ENCODE results near the gene TFG.

TFG gene

DNA sequence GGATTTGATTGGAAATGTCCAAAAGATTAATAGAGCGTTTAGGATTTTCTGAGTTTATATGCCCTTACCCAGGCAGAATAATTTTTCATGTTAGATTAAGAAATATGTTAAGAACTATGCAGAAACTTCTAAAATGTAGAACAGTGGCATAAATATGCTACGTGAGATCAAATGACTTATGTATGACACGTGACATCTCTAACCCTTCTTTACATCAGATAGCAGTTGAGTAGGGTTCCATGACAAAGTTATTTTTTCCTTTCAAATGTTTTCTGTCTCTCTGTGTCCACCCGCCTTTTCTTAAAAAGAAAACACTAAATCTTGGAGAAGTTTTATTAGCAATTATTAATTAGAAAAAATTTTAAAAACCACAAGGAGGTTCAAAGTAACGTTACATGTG, 8.6 kb upstream of the TFG start:
- Histone ChIP-seq H3K36me3 (ENCODE audit: control insufficient read depth, insufficient read depth, low read length) (no peaks in the 10 kb centered on the region), H3K9me3 (ENCODE audit: control insufficient read depth, low read length) (no peaks in the 10 kb centered on the region), H3K79me2 (no peaks in the 10 kb centered on the region)

DNA sequence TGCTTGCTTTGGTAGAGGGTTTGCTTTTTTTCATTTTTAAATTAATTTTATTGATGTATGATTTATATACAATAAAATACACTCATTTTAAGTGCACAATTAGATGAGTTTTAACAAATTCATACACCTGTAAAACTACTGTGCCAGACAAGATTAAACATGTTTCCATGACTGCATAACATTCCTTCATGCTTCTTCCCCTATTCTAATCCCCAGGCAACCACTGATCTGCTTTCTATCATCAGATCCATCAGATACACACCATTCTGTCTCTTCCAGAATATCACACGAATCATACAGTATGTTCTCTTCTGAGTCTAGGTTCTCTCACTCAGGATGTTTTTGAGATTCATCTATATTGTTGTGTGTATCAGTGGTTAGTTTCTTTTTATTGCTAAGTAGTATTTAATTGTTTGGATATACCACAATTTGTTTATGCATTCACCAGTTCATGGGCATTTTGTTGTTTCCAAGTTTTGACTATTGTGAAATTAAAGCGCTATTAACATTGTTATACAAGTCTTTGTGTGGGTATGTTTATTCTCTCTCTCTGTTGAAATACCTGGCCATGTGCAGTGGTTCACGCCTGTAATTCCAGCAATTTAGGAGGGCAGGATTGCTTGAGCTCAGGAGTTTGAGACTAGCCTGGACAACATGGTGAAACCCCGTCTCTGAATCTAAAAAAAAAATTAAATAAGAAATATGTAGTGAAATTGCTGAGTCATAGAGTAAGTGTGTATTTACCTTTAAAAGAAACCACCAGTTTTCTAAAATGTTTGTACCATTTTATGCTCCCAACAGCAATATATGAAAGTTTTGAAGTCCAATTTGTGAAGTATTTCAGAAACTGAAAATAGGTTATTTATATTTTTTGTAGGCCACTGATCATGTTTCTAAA, 7.0 kb upstream of the TFG start:
- Histone ChIP-seq H3K4me1 (no peaks in the 10 kb centered on the region), H2AFZ (no peak overlapping the region), H3K4me2 (ENCODE audit: low read length) (no peak overlapping the region), H3K27ac (no peak overlapping the region), H3K4me3 (ENCODE audit: low read depth, low read length) (no peak overlapping the region), H3K9ac (no peak overlapping the region), H3K79me2 (no peaks in the 10 kb centered on the region), H3K9me3 (ENCODE audit: control insufficient read depth, low read length) (no peaks in the 10 kb centered on the region), H3K27me3 (ENCODE audit: control insufficient read depth, insufficient read depth, low read length) (no peaks in the 10 kb centered on the region), H3K36me3 (ENCODE audit: control insufficient read depth, insufficient read depth, low read length) (no peaks in the 10 kb centered on the region)
- TF ChIP-seq, protein P1, sequence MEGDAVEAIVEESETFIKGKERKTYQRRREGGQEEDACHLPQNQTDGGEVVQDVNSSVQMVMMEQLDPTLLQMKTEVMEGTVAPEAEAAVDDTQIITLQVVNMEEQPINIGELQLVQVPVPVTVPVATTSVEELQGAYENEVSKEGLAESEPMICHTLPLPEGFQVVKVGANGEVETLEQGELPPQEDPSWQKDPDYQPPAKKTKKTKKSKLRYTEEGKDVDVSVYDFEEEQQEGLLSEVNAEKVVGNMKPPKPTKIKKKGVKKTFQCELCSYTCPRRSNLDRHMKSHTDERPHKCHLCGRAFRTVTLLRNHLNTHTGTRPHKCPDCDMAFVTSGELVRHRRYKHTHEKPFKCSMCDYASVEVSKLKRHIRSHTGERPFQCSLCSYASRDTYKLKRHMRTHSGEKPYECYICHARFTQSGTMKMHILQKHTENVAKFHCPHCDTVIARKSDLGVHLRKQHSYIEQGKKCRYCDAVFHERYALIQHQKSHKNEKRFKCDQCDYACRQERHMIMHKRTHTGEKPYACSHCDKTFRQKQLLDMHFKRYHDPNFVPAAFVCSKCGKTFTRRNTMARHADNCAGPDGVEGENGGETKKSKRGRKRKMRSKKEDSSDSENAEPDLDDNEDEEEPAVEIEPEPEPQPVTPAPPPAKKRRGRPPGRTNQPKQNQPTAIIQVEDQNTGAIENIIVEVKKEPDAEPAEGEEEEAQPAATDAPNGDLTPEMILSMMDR (IDR thresholded peaks at IDR 0.05): no peak

More for the DNA sequence above, 8.6 kb upstream of the TFG start:
- TF ChIP-seq, protein P1 (IDR thresholded peaks at IDR 0.05): no peak
- Histone ChIP-seq H2AFZ (no peak overlapping the region), H3K4me3 (ENCODE audit: low read depth, low read length) (no peak overlapping the region), H3K9ac (no peak overlapping the region), H3K27me3 (ENCODE audit: control insufficient read depth, insufficient read depth, low read length) (no peaks in the 10 kb centered on the region), H3K27ac (no peak overlapping the region), H3K4me1 (no peaks in the 10 kb centered on the region), H3K4me2 (ENCODE audit: low read length) (no peak overlapping the region)

DNA sequence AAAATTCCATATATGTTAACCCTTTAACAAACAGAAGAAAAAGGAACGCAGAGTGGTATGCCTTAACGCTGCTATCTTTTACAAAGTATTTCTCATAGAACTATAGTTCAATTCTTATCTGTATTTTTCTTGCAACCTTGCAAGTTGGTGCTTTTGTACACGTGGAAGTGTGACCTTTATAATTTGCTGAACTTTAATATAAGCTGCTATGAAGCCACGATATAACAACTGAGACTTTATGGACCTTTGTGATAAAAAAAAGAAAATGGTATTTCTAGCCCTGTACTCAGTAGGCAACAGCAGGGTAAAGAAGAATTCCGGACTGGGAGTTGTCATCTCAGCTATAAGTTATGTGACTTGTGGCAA, 6.3 kb upstream of the TFG start:
- H3K27me3 ChIP-seq (ENCODE audit: control insufficient read depth, insufficient read depth, low read length): no peaks in the 10 kb centered on the region
- H3K27ac ChIP-seq: no peak overlapping the region
- no peaks in the 10 kb centered on the region for H3K36me3 ChIP-seq (ENCODE audit: control insufficient read depth, insufficient read depth, low read length)
- H3K9ac ChIP-seq: no peak overlapping the region
- no peaks in the 10 kb centered on the region for H3K9me3 ChIP-seq (ENCODE audit: control insufficient read depth, low read length)
- H3K4me1 ChIP-seq: no peaks in the 10 kb centered on the region
- TF ChIP-seq, protein P1 (IDR thresholded peaks at IDR 0.05): no peak
- H2AFZ ChIP-seq: no peak overlapping the region
- H3K4me2 ChIP-seq (ENCODE audit: low read length): no peak overlapping the region
- H3K4me3 ChIP-seq (ENCODE audit: low read depth, low read length): no peak overlapping the region
- no peaks in the 10 kb centered on the region for H3K79me2 ChIP-seq

DNA sequence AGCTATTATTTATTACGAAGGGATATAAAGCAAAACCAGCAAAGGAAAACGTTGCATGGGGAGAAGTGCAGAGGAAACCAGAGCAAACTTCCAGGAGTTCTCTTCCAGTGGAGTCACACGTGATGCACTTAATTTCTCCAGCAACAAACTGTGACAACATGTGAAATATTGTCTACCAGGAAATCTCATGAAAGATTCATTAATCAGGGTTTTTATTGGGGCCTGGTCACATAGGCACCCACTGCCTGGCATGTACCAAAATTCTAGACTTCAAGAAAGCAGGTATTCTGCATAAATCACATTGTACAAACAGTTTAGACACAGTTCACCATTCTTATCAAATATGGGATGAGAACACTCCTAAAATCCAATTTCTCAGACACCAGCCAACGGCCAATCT, 5.4 kb upstream of the TFG start:
- Histone ChIP-seq H3K27me3 (ENCODE audit: control insufficient read depth, insufficient read depth, low read length) (no peaks in the 10 kb centered on the region), H3K36me3 (ENCODE audit: control insufficient read depth, insufficient read depth, low read length) (no peaks in the 10 kb centered on the region), H2AFZ (no peak overlapping the region), H3K4me3 (ENCODE audit: low read depth, low read length) (no peak overlapping the region), H3K4me2 (ENCODE audit: low read length) (no peak overlapping the region), H3K9me3 (ENCODE audit: control insufficient read depth, low read length) (no peaks in the 10 kb centered on the region), H3K27ac (no peak overlapping the region), H3K4me1 (no peaks in the 10 kb centered on the region), H3K9ac (no peak overlapping the region), H3K79me2 (no peaks in the 10 kb centered on the region)
- TF ChIP-seq, protein P1 (IDR thresholded peaks at IDR 0.05): no peak

DNA sequence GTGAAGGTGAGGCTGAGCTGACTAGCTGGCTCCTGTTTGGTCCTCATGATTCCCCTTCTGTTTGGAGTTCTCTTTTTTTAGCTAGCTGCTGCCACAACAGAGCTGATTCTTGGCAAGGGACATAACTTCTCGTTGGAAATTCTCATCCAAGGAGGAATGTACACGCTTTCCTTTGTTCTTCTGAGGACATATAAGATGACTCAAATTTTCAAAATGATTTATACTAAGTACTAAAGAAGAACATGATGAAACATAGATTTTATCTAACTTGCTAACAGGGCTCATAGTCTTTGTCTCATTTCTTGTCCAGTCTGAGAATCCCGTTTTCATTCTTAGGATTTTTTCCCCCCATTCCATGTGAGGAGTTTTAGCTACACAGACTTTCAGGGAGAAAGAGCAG, 2.9 kb upstream of the TFG start:
- no peaks in the 10 kb centered on the region for H3K4me1 ChIP-seq
- no peak overlapping the region for H3K9ac ChIP-seq
- H3K79me2 ChIP-seq: peaks cover 15% of the 10 kb centered on the region
- H2AFZ ChIP-seq: no peak overlapping the region
- no peak overlapping the region for H3K4me3 ChIP-seq (ENCODE audit: low read depth, low read length)
- TF ChIP-seq, protein P1 (IDR thresholded peaks at IDR 0.05): no peak
- no peaks in the 10 kb centered on the region for H3K27me3 ChIP-seq (ENCODE audit: control insufficient read depth, insufficient read depth, low read length)
- no peak overlapping the region for H3K27ac ChIP-seq
- no peak overlapping the region for H3K4me2 ChIP-seq (ENCODE audit: low read length)
- no peaks in the 10 kb centered on the region for H3K36me3 ChIP-seq (ENCODE audit: control insufficient read depth, insufficient read depth, low read length)
- no peaks in the 10 kb centered on the region for H3K9me3 ChIP-seq (ENCODE audit: control insufficient read depth, low read length)

Data from parathyroid adenoma (tissue), 2 donors.